Tibial nerve (tissue), 4 donors: ENCODE measurements around the gene TGFB1I1. TPM values are rescaled to one million over a fixed set of nuclear protein-coding genes. Genes with fewer than 3 reads are reported as not detected.

Experiments used
- DNase-seq, 2 donors: peaks; one replicate each; pipeline ENCODE4 v3.0.0-alpha.2; 2019; ENCODE audit warnings: low spot score in 2 of 2
- H3K27ac ChIP-seq, 4 donors: fragments of 200-600 bp; sonication (generic) in 3 of 4; one replicate each; pipeline ENCODE4 v1.5.1; 2017 to 2019; ENCODE audit warnings: mild to moderate bottlenecking in 1 of 4
- H3K27me3 ChIP-seq, 2 donors: fragments of 200-600 bp; sonication (generic) in 1 of 2; one replicate each; pipeline versions ENCODE4 v1.5.1 to v1.6.0; 2017 to 2019
- H3K36me3 ChIP-seq, 3 donors: fragments of 200-600 bp; sonication (generic); one replicate each; pipeline ENCODE4 v1.5.1; 2018 to 2019
- H3K4me1 ChIP-seq, 4 donors: fragments of 200-600 bp; sonication (generic) in 3 of 4; one replicate each; pipeline ENCODE4 v1.5.1; 2017 to 2019
- H3K4me3 ChIP-seq, 4 donors: fragments of 200-600 bp; sonication (generic) in 3 of 4; one replicate each; pipeline ENCODE4 v1.5.1; 2017 to 2019; ENCODE audit warnings: mild to moderate bottlenecking in 1 of 4, moderate library complexity in 1 of 4
- H3K9me3 ChIP-seq, 4 donors: fragments of 200-600 bp; sonication (generic) in 3 of 4; one replicate each; pipeline ENCODE4 v1.5.1; 2017 to 2019
- CTCF ChIP-seq, 5 experiments: fragments of 200-600 bp in 3 of 5; fragments of 450-650 bp in 2 of 5; sonication (generic) in 3 of 5; IDR thresholded peaks; one replicate each; pipeline ENCODE4 v1.5.1; 2016 to 2019; ENCODE audit warnings: antibody characterized with exemption in 5 of 5, mild to moderate bottlenecking in 3 of 5, moderate library complexity in 2 of 5
- EP300 ChIP-seq, 2 donors: sonication (generic); formaldehyde crosslinking; IDR thresholded peaks; one replicate each; pipeline ENCODE4 v1.6.1; 2017; ENCODE audit warnings: antibody characterized with exemption in 2 of 2, mild to moderate bottlenecking in 1 of 2
- POLR2A ChIP-seq, 2 donors: fragments of 450-650 bp; IDR thresholded peaks; one replicate each; pipeline ENCODE4 v1.6.1; 2017; ENCODE audit warnings: antibody characterized with exemption in 2 of 2, mild to moderate bottlenecking in 2 of 2, moderate library complexity in 2 of 2
- WGBS, 2 donors: methylation state at CpG; one replicate each; pipeline ENCODE4 v1.1.5; 2018; 5-methylcytosine and 5-hydroxymethylcytosine counted together
- total RNA-seq, 4 donors: library from RNA; depleted of rRNA; stranded (reverse); fragments of >200 nt; gene quantifications; one replicate each; pipeline ENCODE4 v1.1.0, GENCODE V29; 2016

Gene TGFB1I1
- total RNA-seq, 4 donors from 2014 or later: 29.3 to 68.7 (median 53.5) TPM

GRCh38 chr16:31507929-31508705 is 36.2 kb downstream of the TGFB1I1 start, which contains the start of gene RUSF1:
Gene RUSF1 (minus strand): TSS chr16:31508391. CDS start chr16:31508373, 18 bp downstream.
- Histone ChIP-seq H3K27me3 (no peaks in the 10 kb centered on the region), H3K36me3 (peaks cover 0 to 20% (median 0%) of the 10 kb centered on the region in 3 donors), H3K4me3 (peak within 1 kb of the TSS; percentile 93 to 100 (median 98)), H3K9me3 (no peaks in the 10 kb centered on the region), H3K4me1 (peaks cover 0 to 57% (median 23%) of the 10 kb centered on the region in 4 donors), H3K27ac (peak within 1 kb of the TSS; percentile 90 to 97 (median 96))
- TF ChIP-seq POLR2A (IDR thresholded peaks at IDR 0.05) (peak; percentile 82 to 87), CTCF (IDR thresholded peaks at IDR 0.05) (peak in 2 of 5 experiments; percentile 11 to 43), EP300 (IDR thresholded peaks at IDR 0.05) (peak; percentile 80 to 98)
- WGBS, 2 donors: 0 to 1% methylated on average over 33 to 43 of the region's 65 CpGs
- DNase-seq: peak; percentile 85 to 90

- WGBS, 2 donors: 12% methylated on average over 6 of the region's 6 CpGs
- no peak for DNase-seq
- TF ChIP-seq CTCF (IDR thresholded peaks at IDR 0.05): no peak
Measured at GRCh38 chr16:31508706-31509195, 36.8 kb downstream of the TGFB1I1 start.

GRCh38 chr16:31513126-31513525 is 41.2 kb downstream of the TGFB1I1 start:
- H3K36me3 ChIP-seq: no peaks in the 10 kb centered on the region
- no peak overlapping the region for H3K27ac ChIP-seq
- H3K4me3 ChIP-seq: no peak overlapping the region
- 51 to 55% methylated on average over 6 of the region's 6 CpGs for WGBS, 2 donors
- DNase-seq: no peak
- H3K4me1 ChIP-seq: peaks cover 0 to 21% (median 10%) of the 10 kb centered on the region in 4 donors
- H3K9me3 ChIP-seq: no peaks in the 10 kb centered on the region
- H3K27me3 ChIP-seq: no peaks in the 10 kb centered on the region
- no peak for TF ChIP-seq EP300 (IDR thresholded peaks at IDR 0.05)
- no peak for TF ChIP-seq POLR2A (IDR thresholded peaks at IDR 0.05)
- TF ChIP-seq CTCF (IDR thresholded peaks at IDR 0.05): no peak

More at GRCh38 chr16:31508706-31509195, 36.8 kb downstream of the TGFB1I1 start:
- peaks cover 0 to 20% (median 0%) of the 10 kb centered on the region in 3 donors for H3K36me3 ChIP-seq
- peaks cover 0 to 52% (median 23%) of the 10 kb centered on the region in 4 donors for H3K4me1 ChIP-seq
- no peaks in the 10 kb centered on the region for H3K27me3 ChIP-seq
- peak overlapping the region; percentile 93 to 100 (median 98) for H3K4me3 ChIP-seq
- no peaks in the 10 kb centered on the region for H3K9me3 ChIP-seq
- H3K27ac ChIP-seq: peak overlapping the region; percentile 90 to 97 (median 96)

- Histone ChIP-seq H3K36me3 (no peaks in the 10 kb centered on the region), H3K27ac (no peak overlapping the region), H3K4me1 (peaks cover 0 to 19% (median 10%) of the 10 kb centered on the region in 4 donors), H3K4me3 (no peak overlapping the region), H3K27me3 (no peaks in the 10 kb centered on the region), H3K9me3 (no peaks in the 10 kb centered on the region)
- DNase-seq: no peak
- TF ChIP-seq CTCF (IDR thresholded peaks at IDR 0.05) (no peak), POLR2A (IDR thresholded peaks at IDR 0.05) (no peak), EP300 (IDR thresholded peaks at IDR 0.05) (no peak)
Measured at GRCh38 chr16:31513884-31514283, 41.9 kb downstream of the TGFB1I1 start.

- Histone ChIP-seq H3K27ac (no peak overlapping the region), H3K36me3 (no peaks in the 10 kb centered on the region), H3K4me3 (no peak overlapping the region), H3K27me3 (no peaks in the 10 kb centered on the region), H3K9me3 (no peaks in the 10 kb centered on the region), H3K4me1 (no peaks in the 10 kb centered on the region)
- TF ChIP-seq CTCF (IDR thresholded peaks at IDR 0.05) (no peak), POLR2A (IDR thresholded peaks at IDR 0.05) (no peak), EP300 (IDR thresholded peaks at IDR 0.05) (no peak)
- WGBS, 2 donors: 64 to 70% methylated on average over 4 of the region's 4 CpGs
- no peak for DNase-seq
Measured at GRCh38 chr16:31517800-31518402, 45.9 kb downstream of the TGFB1I1 start.
